ENCODE data around the gene TCFL5. TPM values are rescaled to one million over a fixed set of nuclear protein-coding genes. Genes with fewer than 3 reads are reported as not detected.

Gene TCFL5
- total RNA-seq, 1 donor from 2014 or later = 7.9 TPM

DNA sequence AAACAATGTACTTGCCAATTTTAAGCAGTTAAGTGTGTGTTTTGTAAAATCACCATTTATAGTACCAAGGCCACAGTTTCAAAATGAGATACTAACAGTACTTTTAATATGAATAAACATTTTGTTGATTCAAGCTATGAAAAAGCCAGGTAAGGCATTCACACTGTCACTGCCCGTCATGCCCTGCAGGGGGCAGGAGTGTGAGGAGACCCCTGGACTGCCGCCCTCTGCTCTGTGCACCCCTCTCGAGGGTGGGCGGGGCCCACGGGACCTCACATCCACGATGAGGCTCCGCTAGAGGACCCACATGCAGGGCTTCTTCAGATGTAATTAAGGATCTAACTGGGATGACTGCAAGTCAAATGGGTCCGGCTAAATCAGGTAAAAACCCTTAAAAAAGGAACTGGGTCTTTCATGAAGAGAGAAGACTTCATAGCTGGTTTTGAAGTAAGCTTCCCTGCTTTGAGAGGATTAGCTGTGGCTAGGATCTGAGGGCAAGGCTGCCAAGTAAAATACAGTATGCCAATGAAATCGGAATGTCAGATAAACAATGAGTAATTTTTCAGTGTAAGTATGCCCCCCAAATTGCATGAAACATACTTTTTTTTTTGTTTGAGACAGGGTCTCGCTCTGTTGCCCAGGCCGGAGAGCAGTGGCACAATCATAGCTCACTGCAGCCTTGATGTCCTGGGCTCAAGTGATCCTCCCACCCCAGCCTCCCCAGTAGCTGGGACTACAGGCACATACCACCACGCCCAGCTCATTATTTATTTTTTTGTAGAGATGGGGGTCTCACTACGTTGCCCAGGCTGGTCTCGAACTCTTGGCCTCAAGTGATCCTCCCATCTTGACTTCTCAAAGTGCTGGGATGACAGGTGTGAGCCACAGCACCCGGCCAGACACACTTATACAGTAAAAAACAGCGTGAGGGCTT, 46.0 kb upstream of the TCFL5 start:
- Mint-ChIP-seq H3K27ac (peak overlapping the region; percentile 2), H3K4me1 (ENCODE audit: low read depth) (no peaks in the 10 kb centered on the region)

DNA sequence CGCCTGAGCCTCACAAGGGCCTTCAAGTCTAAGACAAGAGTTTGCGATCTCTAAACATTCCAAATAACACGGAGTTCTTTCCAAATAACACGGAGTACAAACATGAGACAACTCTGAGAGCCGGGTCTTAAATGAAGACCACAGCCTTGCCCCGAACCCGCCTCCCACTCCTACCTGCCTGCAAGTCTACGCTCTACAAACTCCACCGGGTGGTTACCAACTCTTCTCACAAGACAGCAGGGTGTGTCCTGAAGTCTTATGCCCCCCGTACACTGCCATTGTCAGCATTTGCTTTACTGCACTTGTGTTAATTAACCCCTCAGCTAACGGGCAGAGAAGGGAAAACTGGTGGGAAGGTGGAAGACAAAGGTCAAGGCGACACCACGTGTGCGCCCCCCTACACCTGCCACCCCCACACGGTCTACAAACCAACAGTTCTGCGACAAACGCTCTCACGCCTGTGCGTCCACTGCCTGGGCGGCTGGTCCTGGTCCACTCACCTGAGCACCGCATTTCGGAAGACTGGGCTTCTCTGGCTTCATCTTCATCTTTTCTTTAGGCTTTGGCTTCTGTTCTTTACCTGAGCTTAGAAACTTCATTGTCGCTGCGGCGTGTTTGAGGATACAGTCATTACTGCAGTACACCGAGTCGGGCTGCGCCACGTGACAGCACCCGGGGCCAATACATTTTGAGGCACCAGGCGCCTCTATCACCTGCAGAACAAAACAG, 45.2 kb upstream of the TCFL5 start:
- Mint-ChIP-seq H3K36me3 (ENCODE audit: insufficient read depth) (peaks cover 47% of the 10 kb centered on the region), H3K27ac (no peak overlapping the region), H3K27me3 (no peaks in the 10 kb centered on the region), H3K9me3 (ENCODE audit: low read depth) (no peaks in the 10 kb centered on the region), H3K4me3 (ENCODE audit: low read depth) (no peak overlapping the region), H3K4me1 (ENCODE audit: low read depth) (no peaks in the 10 kb centered on the region)
- TF ChIP-seq, protein P1, sequence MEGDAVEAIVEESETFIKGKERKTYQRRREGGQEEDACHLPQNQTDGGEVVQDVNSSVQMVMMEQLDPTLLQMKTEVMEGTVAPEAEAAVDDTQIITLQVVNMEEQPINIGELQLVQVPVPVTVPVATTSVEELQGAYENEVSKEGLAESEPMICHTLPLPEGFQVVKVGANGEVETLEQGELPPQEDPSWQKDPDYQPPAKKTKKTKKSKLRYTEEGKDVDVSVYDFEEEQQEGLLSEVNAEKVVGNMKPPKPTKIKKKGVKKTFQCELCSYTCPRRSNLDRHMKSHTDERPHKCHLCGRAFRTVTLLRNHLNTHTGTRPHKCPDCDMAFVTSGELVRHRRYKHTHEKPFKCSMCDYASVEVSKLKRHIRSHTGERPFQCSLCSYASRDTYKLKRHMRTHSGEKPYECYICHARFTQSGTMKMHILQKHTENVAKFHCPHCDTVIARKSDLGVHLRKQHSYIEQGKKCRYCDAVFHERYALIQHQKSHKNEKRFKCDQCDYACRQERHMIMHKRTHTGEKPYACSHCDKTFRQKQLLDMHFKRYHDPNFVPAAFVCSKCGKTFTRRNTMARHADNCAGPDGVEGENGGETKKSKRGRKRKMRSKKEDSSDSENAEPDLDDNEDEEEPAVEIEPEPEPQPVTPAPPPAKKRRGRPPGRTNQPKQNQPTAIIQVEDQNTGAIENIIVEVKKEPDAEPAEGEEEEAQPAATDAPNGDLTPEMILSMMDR (IDR thresholded peaks at IDR 0.05; ENCODE audit: unreplicated experiment) = no peak
- DNase-seq (ENCODE audit: low spot score, unreplicated experiment) = no peak

More for the DNA sequence above, 46.0 kb upstream of the TCFL5 start:
- Mint-ChIP-seq H3K9me3 (ENCODE audit: low read depth) (no peaks in the 10 kb centered on the region), H3K36me3 (ENCODE audit: insufficient read depth) (peaks cover 46% of the 10 kb centered on the region), H3K27me3 (no peaks in the 10 kb centered on the region), H3K4me3 (ENCODE audit: low read depth) (no peak overlapping the region)
- TF ChIP-seq, protein P1 (IDR thresholded peaks at IDR 0.05; ENCODE audit: unreplicated experiment) = peak; percentile 65
- no peak for DNase-seq (ENCODE audit: low spot score, unreplicated experiment)

DNA sequence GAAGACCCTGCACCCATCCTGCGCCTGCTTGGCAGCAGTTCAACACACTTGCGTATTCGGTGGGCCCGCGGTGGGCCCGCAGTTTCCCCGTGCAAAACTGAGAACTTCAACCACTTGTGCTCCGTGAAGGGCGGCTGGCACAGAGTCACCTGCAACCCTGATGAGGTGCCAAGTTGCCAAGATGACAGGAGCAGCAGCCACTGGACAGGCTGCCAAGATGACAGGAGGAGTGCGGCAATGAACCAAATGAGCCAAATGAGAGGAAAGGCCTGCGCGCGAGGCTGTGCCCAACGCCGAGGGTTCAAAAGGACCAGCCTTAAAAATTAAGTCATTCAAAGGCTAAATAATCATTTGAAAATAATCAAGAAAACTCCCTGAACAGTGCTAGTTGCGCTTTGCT, 44.6 kb upstream of the TCFL5 start:
- Mint-ChIP-seq H3K27ac (no peak overlapping the region), H3K9me3 (ENCODE audit: low read depth) (no peaks in the 10 kb centered on the region), H3K4me3 (ENCODE audit: low read depth) (no peak overlapping the region), H3K4me1 (ENCODE audit: low read depth) (no peaks in the 10 kb centered on the region), H3K36me3 (ENCODE audit: insufficient read depth) (peaks cover 47% of the 10 kb centered on the region), H3K27me3 (no peaks in the 10 kb centered on the region)
- no peak for DNase-seq (ENCODE audit: low spot score, unreplicated experiment)
- TF ChIP-seq, protein P1 (IDR thresholded peaks at IDR 0.05; ENCODE audit: unreplicated experiment) = no peak

DNA sequence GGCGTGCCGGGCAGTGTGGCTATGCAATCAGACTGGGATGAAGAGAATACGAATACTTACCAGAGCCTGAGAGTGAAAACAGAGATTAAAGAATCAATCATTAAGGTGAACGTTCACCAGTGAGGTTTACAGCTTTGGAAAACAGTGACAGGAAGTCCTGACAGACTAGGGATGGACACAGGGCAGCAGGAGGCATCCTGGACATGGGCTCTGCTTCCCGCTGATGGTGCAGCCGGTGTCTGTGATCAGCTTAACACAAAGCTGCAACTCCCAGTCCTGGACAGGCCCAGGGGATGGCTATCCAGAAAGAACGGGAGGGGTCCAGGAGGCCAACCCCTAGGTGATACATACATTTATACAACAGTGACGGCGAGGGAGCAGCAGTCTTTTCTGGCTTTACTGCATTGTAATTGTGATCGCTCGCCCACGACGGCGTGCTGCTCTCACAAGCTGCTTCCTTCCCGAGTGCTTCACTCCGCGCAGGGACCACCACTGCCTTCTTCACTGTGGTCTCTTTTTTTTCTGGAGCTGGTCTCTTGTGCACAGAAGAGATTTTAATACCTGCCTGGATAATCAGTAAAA, 44.0 kb upstream of the TCFL5 start:
- DNase-seq (ENCODE audit: low spot score, unreplicated experiment) = no peak
- Mint-ChIP-seq H3K27me3 (no peaks in the 10 kb centered on the region), H3K4me1 (ENCODE audit: low read depth) (peaks cover 4% of the 10 kb centered on the region), H3K4me3 (ENCODE audit: low read depth) (no peak overlapping the region), H3K36me3 (ENCODE audit: insufficient read depth) (peaks cover 45% of the 10 kb centered on the region), H3K27ac (no peak overlapping the region), H3K9me3 (ENCODE audit: low read depth) (no peaks in the 10 kb centered on the region)
- TF ChIP-seq, protein P1 (IDR thresholded peaks at IDR 0.05; ENCODE audit: unreplicated experiment) = no peak

Data from progenitor cell of endocrine pancreas (in vitro differentiated cells).